HG02981 (cell line): ENCODE measurements around the gene VPS13C.

Experiments
- ATAC-seq: cut with Tn5 transposase; IDR thresholded peaks from one replicate; pipeline ENCODE4 v1.9.1; 2021; ENCODE audit warnings: mild to moderate bottlenecking, moderate library complexity; ENCODE audit not compliant: unreplicated experiment

The VPS13C gene, protein sequence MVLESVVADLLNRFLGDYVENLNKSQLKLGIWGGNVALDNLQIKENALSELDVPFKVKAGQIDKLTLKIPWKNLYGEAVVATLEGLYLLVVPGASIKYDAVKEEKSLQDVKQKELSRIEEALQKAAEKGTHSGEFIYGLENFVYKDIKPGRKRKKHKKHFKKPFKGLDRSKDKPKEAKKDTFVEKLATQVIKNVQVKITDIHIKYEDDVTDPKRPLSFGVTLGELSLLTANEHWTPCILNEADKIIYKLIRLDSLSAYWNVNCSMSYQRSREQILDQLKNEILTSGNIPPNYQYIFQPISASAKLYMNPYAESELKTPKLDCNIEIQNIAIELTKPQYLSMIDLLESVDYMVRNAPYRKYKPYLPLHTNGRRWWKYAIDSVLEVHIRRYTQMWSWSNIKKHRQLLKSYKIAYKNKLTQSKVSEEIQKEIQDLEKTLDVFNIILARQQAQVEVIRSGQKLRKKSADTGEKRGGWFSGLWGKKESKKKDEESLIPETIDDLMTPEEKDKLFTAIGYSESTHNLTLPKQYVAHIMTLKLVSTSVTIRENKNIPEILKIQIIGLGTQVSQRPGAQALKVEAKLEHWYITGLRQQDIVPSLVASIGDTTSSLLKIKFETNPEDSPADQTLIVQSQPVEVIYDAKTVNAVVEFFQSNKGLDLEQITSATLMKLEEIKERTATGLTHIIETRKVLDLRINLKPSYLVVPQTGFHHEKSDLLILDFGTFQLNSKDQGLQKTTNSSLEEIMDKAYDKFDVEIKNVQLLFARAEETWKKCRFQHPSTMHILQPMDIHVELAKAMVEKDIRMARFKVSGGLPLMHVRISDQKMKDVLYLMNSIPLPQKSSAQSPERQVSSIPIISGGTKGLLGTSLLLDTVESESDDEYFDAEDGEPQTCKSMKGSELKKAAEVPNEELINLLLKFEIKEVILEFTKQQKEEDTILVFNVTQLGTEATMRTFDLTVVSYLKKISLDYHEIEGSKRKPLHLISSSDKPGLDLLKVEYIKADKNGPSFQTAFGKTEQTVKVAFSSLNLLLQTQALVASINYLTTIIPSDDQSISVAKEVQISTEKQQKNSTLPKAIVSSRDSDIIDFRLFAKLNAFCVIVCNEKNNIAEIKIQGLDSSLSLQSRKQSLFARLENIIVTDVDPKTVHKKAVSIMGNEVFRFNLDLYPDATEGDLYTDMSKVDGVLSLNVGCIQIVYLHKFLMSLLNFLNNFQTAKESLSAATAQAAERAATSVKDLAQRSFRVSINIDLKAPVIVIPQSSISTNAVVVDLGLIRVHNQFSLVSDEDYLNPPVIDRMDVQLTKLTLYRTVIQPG (N-terminal part only)

GRCh38 chr15:62060113-62060895, at the start of gene VPS13C:
TSS of gene VPS13C (minus strand) at chr15:62060447. CDS start at chr15:62060374, 73 bp downstream.
- ATAC-seq: peak; percentile 88

- no peak for ATAC-seq
Measured at GRCh38 chr15:62109437-62109836, 49.2 kb upstream of the VPS13C start.

GRCh38 chr15:62108411-62108810, 48.2 kb upstream of the VPS13C start:
- no peak for ATAC-seq

GRCh38 chr15:62107571-62108121, 47.4 kb upstream of the VPS13C start:
- ATAC-seq: no peak

GRCh38 chr15:62106096-62106495, 45.8 kb upstream of the VPS13C start:
- ATAC-seq: no peak

- no peak for ATAC-seq
Measured at GRCh38 chr15:62105266-62105665, 45.0 kb upstream of the VPS13C start.

- no peak for ATAC-seq
Measured at GRCh38 chr15:62104846-62105245, 44.6 kb upstream of the VPS13C start.

GRCh38 chr15:62104401-62104800, 44.2 kb upstream of the VPS13C start:
- ATAC-seq: no peak

DNA sequence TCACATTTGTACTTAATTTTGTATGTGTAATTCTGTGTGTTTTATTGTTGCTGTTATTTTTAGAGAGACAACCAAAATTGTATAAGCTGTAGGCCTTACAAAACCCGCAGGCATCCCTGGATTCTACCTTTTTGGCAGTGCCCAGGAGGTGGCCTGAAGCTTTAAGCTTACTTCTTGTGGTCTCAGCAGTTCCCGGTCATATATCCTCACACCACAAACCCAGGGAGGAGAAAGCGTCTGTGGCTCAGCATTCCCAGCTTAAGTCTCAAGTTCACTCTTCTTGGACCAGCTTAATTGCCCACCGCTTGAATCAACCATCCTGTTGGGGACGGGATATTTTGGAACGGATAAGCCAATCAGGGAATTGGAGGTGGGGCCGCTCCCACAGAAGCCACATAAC, 43.2 kb upstream of the VPS13C start:
- no peak for ATAC-seq

- ATAC-seq: no peak
Measured at GRCh38 chr15:62099094-62099601, 38.9 kb upstream of the VPS13C start.

GRCh38 chr15:62094388-62094787, 34.1 kb upstream of the VPS13C start:
- ATAC-seq: no peak

- ATAC-seq: no peak
Measured at GRCh38 chr15:62093809-62094208, 33.6 kb upstream of the VPS13C start.

- no peak for ATAC-seq
Measured at GRCh38 chr15:62090988-62091387, 30.7 kb upstream of the VPS13C start.

GRCh38 chr15:62089616-62090015, 29.4 kb upstream of the VPS13C start:
- no peak for ATAC-seq

DNA sequence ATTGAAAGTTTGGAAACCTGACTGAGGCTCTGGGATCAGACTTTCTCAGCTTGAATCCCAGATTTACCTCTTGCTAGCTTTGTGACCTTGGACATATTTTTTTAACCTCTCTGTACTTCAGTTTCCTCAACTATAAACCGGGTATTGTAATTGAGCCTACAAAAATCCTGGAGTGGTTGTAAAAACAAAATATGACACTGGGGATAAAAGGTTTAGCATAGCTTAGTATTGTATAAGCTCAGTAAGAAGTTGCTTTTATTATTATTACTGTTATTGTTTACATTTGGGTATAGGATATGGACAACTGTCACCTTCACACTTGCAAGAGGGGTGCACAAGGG, 28.1 kb upstream of the VPS13C start:
- ATAC-seq: no peak

DNA sequence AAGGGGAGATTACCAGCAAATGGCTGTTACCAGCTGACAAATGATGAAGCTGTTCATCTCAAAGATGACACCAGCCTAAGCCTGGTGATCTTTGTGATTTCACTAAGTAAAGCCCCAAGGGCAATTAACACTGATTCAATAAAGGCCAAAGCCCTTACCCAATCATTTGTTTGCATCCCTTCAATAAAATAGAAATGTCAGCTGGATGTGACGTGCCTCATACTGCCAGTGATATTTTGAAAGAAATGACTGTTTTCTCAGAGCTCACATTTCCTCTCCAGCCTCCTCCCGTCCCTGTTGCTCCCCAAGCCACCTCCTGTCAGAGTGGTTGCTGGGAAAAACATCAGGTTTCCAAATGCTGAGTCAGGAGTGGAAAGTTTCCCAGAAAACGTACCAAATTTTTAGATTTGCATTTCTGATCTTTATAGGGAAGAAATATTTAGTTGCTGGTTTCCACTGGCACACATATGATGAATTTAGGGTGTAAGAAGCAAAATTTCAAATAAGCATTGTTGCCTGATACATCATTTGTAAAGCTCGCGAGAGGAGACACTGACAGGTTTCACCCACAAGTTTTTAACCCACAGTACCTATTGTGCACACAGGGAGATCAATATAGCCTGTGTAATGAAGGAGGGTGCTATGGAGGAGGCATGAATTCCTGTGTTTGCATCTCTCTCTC, 27.6 kb upstream of the VPS13C start:
- ATAC-seq: no peak

GRCh38 chr15:62085740-62086139, 25.5 kb upstream of the VPS13C start:
- no peak for ATAC-seq

- ATAC-seq: no peak
Measured at GRCh38 chr15:62083194-62084154, 23.2 kb upstream of the VPS13C start.
